Smooth muscle cell (in vitro differentiated cells): ENCODE data around the gene NHEJ1. TPM values are rescaled to one million over a fixed set of nuclear protein-coding genes. Genes with fewer than 3 reads are reported as not detected.

ENCODE experiments used
- DNase-seq: peaks from one replicate; lab custom pipeline; 2025; ENCODE audit not compliant: unreplicated experiment; lab: John Stamatoyannopoulos, UW
- H2AFZ ChIP-seq: fragments of 200-600 bp; sonication (generic); 2 replicates; pipeline ENCODE4 v1.6.0; 2016; ENCODE audit warnings: antibody characterized with exemption, low read depth, mild to moderate bottlenecking
- H3F3A ChIP-seq: fragments of 200-600 bp; sonication (generic); 2 replicates; pipeline ENCODE4 v1.6.0; 2017; ENCODE audit warnings: antibody characterized with exemption, low read depth
- H3K27ac ChIP-seq: fragments of 200-600 bp; sonication (generic); 2 replicates; pipeline ENCODE4 v1.5.1; 2016; ENCODE audit warnings: low read depth, mild to moderate bottlenecking
- H3K27me3 ChIP-seq: fragments of 200-600 bp; sonication (generic); 2 replicates; pipeline ENCODE4 v1.6.1; 2016; ENCODE audit warnings: low read depth, mild to moderate bottlenecking
- H3K36me3 ChIP-seq: fragments of 200-600 bp; sonication (generic); 2 replicates; pipeline ENCODE4 v1.5.1; 2016; ENCODE audit warnings: low read depth
- H3K4me1 ChIP-seq: fragments of 200-600 bp; sonication (generic); 2 replicates; pipeline ENCODE4 v1.5.1; 2016; ENCODE audit warnings: low read depth
- H3K4me2 ChIP-seq: fragments of 200-600 bp; sonication (generic); 2 replicates; pipeline ENCODE4 v1.6.0; 2016; ENCODE audit warnings: mild to moderate bottlenecking
- H3K4me3 ChIP-seq: fragments of 200-600 bp; sonication (generic); 2 replicates; pipeline ENCODE4 v1.5.1; 2016; ENCODE audit warnings: mild to moderate bottlenecking
- H3K79me2 ChIP-seq: fragments of 200-600 bp; sonication (generic); 2 replicates; pipeline ENCODE4 v1.6.0; 2016; ENCODE audit warnings: low read depth, mild to moderate bottlenecking
- H3K9ac ChIP-seq: fragments of 200-600 bp; sonication (generic); 2 replicates; pipeline ENCODE4 v1.6.0; 2016; ENCODE audit warnings: low read depth
- H3K9me3 ChIP-seq: fragments of 200-600 bp; sonication (generic); replicated peaks from 2 replicates; pipeline ENCODE4 v1.5.1; 2016; ENCODE audit warnings: low read depth
- H4K20me1 ChIP-seq: fragments of 200-600 bp; sonication (generic); 2 replicates; pipeline ENCODE4 v1.6.0; 2016; ENCODE audit warnings: low read depth
- WGBS: methylation state at CpG from one replicate; pipeline ENCODE4 v1.1.7; 2016; ENCODE audit warnings: low lambda C conversion rate; 5-methylcytosine and 5-hydroxymethylcytosine counted together
- polyA plus RNA-seq: library from polyadenylated mRNA; unstranded; fragments of >200 nt; fragmentation: Nextera tagmentation; extraction: Ambion mirVana; gene quantifications from 2 replicates; pipeline ENCODE4 v1.2.1, GENCODE V29; 2016
- total RNA-seq: library from RNA; depleted of rRNA; stranded (reverse); fragments of >200 nt; gene quantifications from 2 replicates; pipeline ENCODE4 v1.2.3, GENCODE V29; 2014
- TF ChIP-seq, protein P1 (sequence below): fragments of 200-600 bp; sonication (generic); IDR thresholded peaks from 2 replicates; pipeline ENCODE4 v1.5.1; 2017; ENCODE audit warnings: borderline replicate concordance, mild to moderate bottlenecking, antibody characterized with exemption; ENCODE audit not compliant: insufficient read depth, poor library complexity, severe bottlenecking

The NHEJ1 gene
- total and polyA plus RNA-seq, 2 experiments from 2014 or later: 6.0 to 8.5 TPM

DNA sequence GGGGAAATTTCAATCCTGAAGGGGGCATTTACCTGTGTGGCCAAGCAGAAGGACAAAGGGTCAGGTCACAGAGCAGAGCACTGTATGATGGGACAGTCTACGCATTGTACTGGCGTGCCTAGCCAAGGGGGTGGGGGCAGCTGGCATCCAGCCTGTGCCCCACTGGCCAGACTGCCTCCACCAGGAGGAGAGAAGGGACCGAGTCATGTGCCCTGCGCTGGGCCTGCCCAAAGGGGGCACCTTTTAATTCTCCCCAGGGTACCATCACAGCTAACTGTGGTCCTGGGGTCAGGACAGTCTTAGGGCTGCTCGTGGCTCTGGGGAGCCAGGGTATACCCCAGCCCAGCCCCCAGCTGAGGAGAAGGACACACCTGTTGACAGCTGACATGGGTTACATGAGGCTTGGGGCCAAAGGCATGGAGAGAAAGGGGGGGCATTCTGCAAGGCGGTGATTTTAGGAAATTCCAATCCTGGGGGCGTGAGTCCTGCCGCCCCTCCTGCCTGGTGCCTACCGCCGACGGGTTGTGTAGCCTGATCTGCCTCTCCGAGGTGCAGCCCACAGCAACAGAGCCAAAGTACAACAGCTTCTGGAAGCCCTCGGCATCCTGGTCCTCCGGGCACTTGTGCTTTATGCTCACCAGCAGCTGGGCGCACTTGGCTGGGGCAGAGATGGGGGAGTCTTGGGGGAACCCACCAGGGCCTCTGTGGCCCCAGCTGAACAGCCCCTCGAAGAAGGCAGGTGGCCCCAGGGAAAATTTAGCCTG is 130.3 kb downstream of the NHEJ1 start:
- Histone ChIP-seq H3K9me3 (no peaks in the 10 kb centered on the region), H3K4me3 (no peak overlapping the region), H3K27me3 (peaks cover 47% of the 10 kb centered on the region), H3K9ac (no peak overlapping the region), H3F3A (no peaks in the 10 kb centered on the region), H3K27ac (no peak overlapping the region), H4K20me1 (no peaks in the 10 kb centered on the region), H2AFZ (no peak overlapping the region), H3K36me3 (no peaks in the 10 kb centered on the region), H3K79me2 (no peaks in the 10 kb centered on the region), H3K4me1 (no peaks in the 10 kb centered on the region), H3K4me2 (no peak overlapping the region)
- no peak for DNase-seq
- TF ChIP-seq, protein P1, sequence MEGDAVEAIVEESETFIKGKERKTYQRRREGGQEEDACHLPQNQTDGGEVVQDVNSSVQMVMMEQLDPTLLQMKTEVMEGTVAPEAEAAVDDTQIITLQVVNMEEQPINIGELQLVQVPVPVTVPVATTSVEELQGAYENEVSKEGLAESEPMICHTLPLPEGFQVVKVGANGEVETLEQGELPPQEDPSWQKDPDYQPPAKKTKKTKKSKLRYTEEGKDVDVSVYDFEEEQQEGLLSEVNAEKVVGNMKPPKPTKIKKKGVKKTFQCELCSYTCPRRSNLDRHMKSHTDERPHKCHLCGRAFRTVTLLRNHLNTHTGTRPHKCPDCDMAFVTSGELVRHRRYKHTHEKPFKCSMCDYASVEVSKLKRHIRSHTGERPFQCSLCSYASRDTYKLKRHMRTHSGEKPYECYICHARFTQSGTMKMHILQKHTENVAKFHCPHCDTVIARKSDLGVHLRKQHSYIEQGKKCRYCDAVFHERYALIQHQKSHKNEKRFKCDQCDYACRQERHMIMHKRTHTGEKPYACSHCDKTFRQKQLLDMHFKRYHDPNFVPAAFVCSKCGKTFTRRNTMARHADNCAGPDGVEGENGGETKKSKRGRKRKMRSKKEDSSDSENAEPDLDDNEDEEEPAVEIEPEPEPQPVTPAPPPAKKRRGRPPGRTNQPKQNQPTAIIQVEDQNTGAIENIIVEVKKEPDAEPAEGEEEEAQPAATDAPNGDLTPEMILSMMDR: no peak
- 86% methylated on average over 16 of the region's 16 CpGs for WGBS

DNA sequence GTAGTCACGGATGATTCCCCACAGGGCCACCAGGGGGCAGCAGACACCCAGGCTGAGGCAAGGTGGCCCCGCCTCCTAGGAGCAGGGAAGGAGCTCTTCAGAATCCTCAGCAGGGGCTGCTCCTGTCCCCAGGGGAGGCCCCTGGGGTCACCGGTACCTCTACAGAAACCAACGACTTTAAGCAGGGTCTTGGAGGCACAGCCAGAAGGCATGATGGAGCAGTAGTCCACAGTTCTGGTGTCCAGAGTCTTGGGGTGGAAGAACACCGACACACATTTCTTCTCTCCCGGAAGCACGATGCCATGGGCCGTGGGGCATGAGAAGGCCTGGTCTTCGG is 130.8 kb downstream of the NHEJ1 start:
- H3K36me3 ChIP-seq: no peaks in the 10 kb centered on the region
- 50% methylated on average over 9 of the region's 9 CpGs for WGBS
- peak; percentile 39 for DNase-seq

GRCh38 chr2:219028996-219029828 is 131.4 kb downstream of the NHEJ1 start:
- H3K4me3 ChIP-seq: no peak overlapping the region
- 74% methylated on average over 13 of the region's 13 CpGs for WGBS

More for the DNA sequence above, 130.8 kb downstream of the NHEJ1 start:
- H3K79me2 ChIP-seq: no peaks in the 10 kb centered on the region
- H3K9ac ChIP-seq: no peak overlapping the region
- H3K27ac ChIP-seq: no peak overlapping the region
- H4K20me1 ChIP-seq: no peaks in the 10 kb centered on the region
- H3F3A ChIP-seq: no peaks in the 10 kb centered on the region
- no peaks in the 10 kb centered on the region for H3K9me3 ChIP-seq
- no peak overlapping the region for H3K4me3 ChIP-seq
- peaks cover 42% of the 10 kb centered on the region for H3K27me3 ChIP-seq
- TF ChIP-seq, protein P1: peak; percentile 86
- H2AFZ ChIP-seq: no peak overlapping the region
- H3K4me2 ChIP-seq: no peak overlapping the region
- H3K4me1 ChIP-seq: no peaks in the 10 kb centered on the region

More at GRCh38 chr2:219028996-219029828, 131.4 kb downstream of the NHEJ1 start:
- H3K27ac ChIP-seq: no peak overlapping the region
- H3K79me2 ChIP-seq: no peaks in the 10 kb centered on the region
- H4K20me1 ChIP-seq: no peaks in the 10 kb centered on the region
- no peak overlapping the region for H2AFZ ChIP-seq
- H3K9ac ChIP-seq: no peak overlapping the region
- H3K9me3 ChIP-seq: no peaks in the 10 kb centered on the region
- TF ChIP-seq, protein P1: no peak
- no peaks in the 10 kb centered on the region for H3K4me1 ChIP-seq
- peaks cover 36% of the 10 kb centered on the region for H3K27me3 ChIP-seq
- H3K36me3 ChIP-seq: no peaks in the 10 kb centered on the region
- no peaks in the 10 kb centered on the region for H3F3A ChIP-seq
- no peak overlapping the region for H3K4me2 ChIP-seq
- DNase-seq: no peak
